Endodermal cell (in vitro differentiated cells): Measurements from ENCODE around the gene TBC1D16. TPM values are rescaled to one million over a fixed set of nuclear protein-coding genes. Genes with fewer than 3 reads are reported as not detected.

ENCODE experiments used
- DNase-seq: peaks from one replicate; pipeline ENCODE4 v3.0.0-alpha.2; 2017
- H3K27ac ChIP-seq: 2 replicates; pipeline ENCODE4 v1.5.1; 2013; ENCODE audit warnings: mild to moderate bottlenecking, low read depth, low read length, moderate library complexity
- H3K27me3 ChIP-seq: 2 replicates; pipeline ENCODE4 v1.6.1; 2013; ENCODE audit warnings: mild to moderate bottlenecking, low read length, moderate library complexity; ENCODE audit not compliant: insufficient read depth, control insufficient read depth, poor library complexity, severe bottlenecking
- H3K36me3 ChIP-seq: 2 replicates; pipeline ENCODE4 v1.7.0; 2013; ENCODE audit warnings: mild to moderate bottlenecking, low read length, moderate library complexity; ENCODE audit not compliant: control insufficient read depth, insufficient read depth
- H3K4me1 ChIP-seq: one replicate; pipeline ENCODE4 v1.7.0; 2013; ENCODE audit warnings: low read length; ENCODE audit not compliant: control insufficient read depth, insufficient read depth
- H3K4me3 ChIP-seq: 2 replicates; pipeline ENCODE4 v1.5.1; 2013; ENCODE audit warnings: mild to moderate bottlenecking, low read length, moderate library complexity
- H3K9ac ChIP-seq: 2 replicates; pipeline ENCODE4 v1.6.1; 2013; ENCODE audit warnings: mild to moderate bottlenecking, low read length, moderate library complexity; ENCODE audit not compliant: poor library complexity, severe bottlenecking; ENCODE audit errors: extremely low read depth
- H3K9me3 ChIP-seq: 2 replicates; pipeline ENCODE4 v1.6.1; 2013; ENCODE audit warnings: mild to moderate bottlenecking, low read length, moderate library complexity; ENCODE audit not compliant: control insufficient read depth
- H3K27ac Mint-ChIP-seq: 2 replicates; pipeline ENCODE4 v1.8.0; 2020; ENCODE audit warnings: mixed read lengths
- H3K27me3 Mint-ChIP-seq: 2 replicates; pipeline ENCODE4 v1.8.0; 2021; ENCODE audit warnings: mild to moderate bottlenecking, mixed read lengths; ENCODE audit not compliant: insufficient read depth
- H3K36me3 Mint-ChIP-seq: 2 replicates; pipeline ENCODE4 v1.8.0; 2020; ENCODE audit warnings: low read depth, mixed read lengths
- H3K4me1 Mint-ChIP-seq: 2 replicates; pipeline ENCODE4 v1.8.0; 2020; ENCODE audit warnings: mixed read lengths
- H3K4me3 Mint-ChIP-seq: 2 replicates; pipeline ENCODE4 v1.8.0; 2020; ENCODE audit warnings: mild to moderate bottlenecking, moderate library complexity, mixed read lengths
- H3K9me3 Mint-ChIP-seq: 2 replicates; pipeline ENCODE4 v1.8.0; 2020; ENCODE audit warnings: mild to moderate bottlenecking, mixed read lengths
- WGBS, 2 experiments: methylation state at CpG; one replicate each; pipeline versions ENCODE4 v1.1.5 to v1.1.7; 2013; ENCODE audit warnings: missing lambda C conversion rate in 2 of 2, mixed read lengths in 1 of 2; ENCODE audit not compliant: insufficient coverage in 1 of 2, insufficient read length in 1 of 2; 5-methylcytosine and 5-hydroxymethylcytosine counted together
- total RNA-seq, 2 donors: library from RNA; stranded (reverse); fragmentation: NEBNext Ultra II Directional in 1 of 2; extraction: Animal tissue kit (Norgen Biotek cat#: 25700) in 1 of 2; gene quantifications; 2 replicates in 1 of 2; 3 replicates in 1 of 2; pipeline ENCODE4 v1.2.1, GENCODE V29; 2021
- TF ChIP-seq, protein P1 (sequence below): fragments of 200-600 bp; sonication (generic); conservative IDR thresholded peaks from 2 replicates; pipeline ENCODE4 v1.5.0; 2021; ENCODE audit warnings: antibody characterized with exemption, mild to moderate bottlenecking

TBC1D16 gene
- total RNA-seq, 2 donors from 2014 or later = 88.2 to 116 TPM

DNA sequence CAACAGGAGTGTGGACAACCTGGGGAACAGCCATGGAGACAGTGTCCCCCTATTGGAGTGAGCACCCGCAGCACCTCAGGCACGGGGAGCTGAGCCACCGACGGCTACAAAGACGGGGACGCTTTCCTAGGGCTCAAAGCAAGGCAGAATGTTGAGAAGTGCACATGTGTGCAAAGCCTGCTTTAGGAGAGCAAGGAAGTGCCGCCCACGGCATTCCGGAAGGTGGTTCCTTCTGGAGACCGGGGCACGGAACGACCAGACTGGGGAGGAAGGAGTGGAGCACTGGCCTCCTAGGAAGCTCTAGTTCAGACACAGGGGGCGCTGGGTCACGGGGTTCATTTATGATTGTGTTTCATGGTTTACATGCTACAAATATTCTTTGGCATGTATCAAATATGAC, 52.2 kb downstream of the TBC1D16 start:
- H3K27me3 Mint-ChIP-seq = no peaks in the 10 kb centered on the region
- TF ChIP-seq, protein P1, sequence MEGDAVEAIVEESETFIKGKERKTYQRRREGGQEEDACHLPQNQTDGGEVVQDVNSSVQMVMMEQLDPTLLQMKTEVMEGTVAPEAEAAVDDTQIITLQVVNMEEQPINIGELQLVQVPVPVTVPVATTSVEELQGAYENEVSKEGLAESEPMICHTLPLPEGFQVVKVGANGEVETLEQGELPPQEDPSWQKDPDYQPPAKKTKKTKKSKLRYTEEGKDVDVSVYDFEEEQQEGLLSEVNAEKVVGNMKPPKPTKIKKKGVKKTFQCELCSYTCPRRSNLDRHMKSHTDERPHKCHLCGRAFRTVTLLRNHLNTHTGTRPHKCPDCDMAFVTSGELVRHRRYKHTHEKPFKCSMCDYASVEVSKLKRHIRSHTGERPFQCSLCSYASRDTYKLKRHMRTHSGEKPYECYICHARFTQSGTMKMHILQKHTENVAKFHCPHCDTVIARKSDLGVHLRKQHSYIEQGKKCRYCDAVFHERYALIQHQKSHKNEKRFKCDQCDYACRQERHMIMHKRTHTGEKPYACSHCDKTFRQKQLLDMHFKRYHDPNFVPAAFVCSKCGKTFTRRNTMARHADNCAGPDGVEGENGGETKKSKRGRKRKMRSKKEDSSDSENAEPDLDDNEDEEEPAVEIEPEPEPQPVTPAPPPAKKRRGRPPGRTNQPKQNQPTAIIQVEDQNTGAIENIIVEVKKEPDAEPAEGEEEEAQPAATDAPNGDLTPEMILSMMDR = no peak
- H3K4me1 ChIP-seq = no peaks in the 10 kb centered on the region
- H3K27ac Mint-ChIP-seq = no peak overlapping the region
- 95 to 99% methylated on average over 11 to 12 of the region's 14 CpGs for WGBS, 2 experiments
- no peak for DNase-seq
- H3K9ac ChIP-seq = no peak overlapping the region
- no peaks in the 10 kb centered on the region for H3K27me3 ChIP-seq
- no peak overlapping the region for H3K4me3 Mint-ChIP-seq
- H3K4me3 ChIP-seq = no peak overlapping the region
- no peaks in the 10 kb centered on the region for H3K9me3 Mint-ChIP-seq
- peaks cover 3% of the 10 kb centered on the region for H3K36me3 Mint-ChIP-seq
- no peak overlapping the region for H3K27ac ChIP-seq
- no peaks in the 10 kb centered on the region for H3K9me3 ChIP-seq
- peaks cover 6% of the 10 kb centered on the region for H3K36me3 ChIP-seq
- peaks cover 15% of the 10 kb centered on the region for H3K4me1 Mint-ChIP-seq

DNA sequence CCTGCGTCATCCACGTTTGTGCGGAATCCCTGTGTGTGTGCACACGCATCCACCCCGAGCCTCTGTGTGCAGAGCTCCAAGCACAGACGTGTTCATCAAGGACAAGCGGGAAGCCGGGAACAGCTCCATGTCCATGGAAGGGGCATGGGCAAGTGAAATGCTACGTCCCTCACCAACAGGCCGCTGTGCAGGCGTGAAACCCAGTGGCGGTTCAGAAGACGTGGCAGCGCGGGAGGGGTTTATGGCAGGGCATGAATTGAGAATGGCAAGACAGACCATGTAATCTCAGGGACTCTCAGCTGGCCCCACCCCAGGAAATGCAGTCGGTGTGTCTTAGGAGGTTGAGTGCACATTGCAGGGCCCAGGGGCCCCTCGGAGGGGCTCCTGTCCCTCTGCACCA, 52.7 kb downstream of the TBC1D16 start:
- Histone ChIP-seq H3K27me3 (no peaks in the 10 kb centered on the region), H3K9me3 (no peaks in the 10 kb centered on the region), H3K27ac (no peak overlapping the region), H3K4me1 (no peaks in the 10 kb centered on the region), H3K36me3 (peaks cover 6% of the 10 kb centered on the region), H3K9ac (no peak overlapping the region), H3K4me3 (no peak overlapping the region)
- Mint-ChIP-seq H3K4me1 (peaks cover 14% of the 10 kb centered on the region), H3K36me3 (peaks cover 5% of the 10 kb centered on the region), H3K4me3 (no peak overlapping the region), H3K9me3 (no peaks in the 10 kb centered on the region), H3K27me3 (no peaks in the 10 kb centered on the region), H3K27ac (peak overlapping the region; percentile 55)
- TF ChIP-seq, protein P1 = no peak
- peak; percentile 39 for DNase-seq
- WGBS, 2 experiments = 96 to 97% methylated on average over 17 of the region's 17 CpGs

DNA sequence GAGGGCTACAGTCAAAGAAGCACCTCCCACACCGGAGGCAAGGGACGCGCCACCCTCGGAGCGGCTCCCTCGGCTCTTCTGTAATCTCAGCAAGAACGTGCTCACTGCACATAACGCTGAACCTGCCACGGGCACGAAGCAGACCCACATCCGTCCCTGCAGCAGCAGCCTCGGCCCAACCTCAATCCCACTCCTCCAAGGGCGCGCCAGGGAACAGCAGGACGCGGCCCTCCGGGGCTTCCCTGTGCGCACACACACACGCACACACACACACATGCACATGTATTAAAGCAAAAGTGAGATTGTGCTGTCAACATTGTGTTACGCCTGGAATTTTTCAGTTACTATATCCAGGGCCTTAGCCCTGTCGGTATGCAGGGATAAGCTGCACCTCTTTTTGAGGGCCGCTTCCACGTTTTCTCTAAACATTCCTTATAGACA, 54.0 kb downstream of the TBC1D16 start:
- DNase-seq = peak; percentile 39
- no peak overlapping the region for H3K27ac ChIP-seq
- H3K27me3 ChIP-seq = no peaks in the 10 kb centered on the region

More for the DNA sequence above, 54.0 kb downstream of the TBC1D16 start:
- Histone ChIP-seq H3K4me3 (no peak overlapping the region), H3K9me3 (no peaks in the 10 kb centered on the region), H3K36me3 (peaks cover 6% of the 10 kb centered on the region), H3K9ac (no peak overlapping the region), H3K4me1 (no peaks in the 10 kb centered on the region)
- TF ChIP-seq, protein P1 = no peak
- H3K4me1 Mint-ChIP-seq = peaks cover 9% of the 10 kb centered on the region
- no peaks in the 10 kb centered on the region for H3K9me3 Mint-ChIP-seq
- H3K4me3 Mint-ChIP-seq = no peak overlapping the region
- no peaks in the 10 kb centered on the region for H3K27me3 Mint-ChIP-seq
- peaks cover 9% of the 10 kb centered on the region for H3K36me3 Mint-ChIP-seq
- peak overlapping the region; percentile 20 for H3K27ac Mint-ChIP-seq
- WGBS, 2 experiments = 96 to 97% methylated on average over 12 to 23 of the region's 23 CpGs
